A673 (cell line): Measurements from ENCODE around the gene TRIM43. TPM values are rescaled to one million over a fixed set of nuclear protein-coding genes. Genes with fewer than 3 reads are reported as not detected.

ENCODE experiments used
- BruUV-seq: library from RNA; stranded (reverse); fragments of 400-500 nt; replicated peaks from 2 replicates; lab custom pipeline; 2021; lab: Mats Ljungman, UMichigan
- CTCF ChIA-PET: fragments of 300-600 bp; sonication (Branson Sonifier 250); formaldehyde crosslinking; loops from one replicate; lab custom pipeline; 2022; ENCODE audit warnings: antibody characterized with exemption; lab: Charles Lee
- POLR2A ChIA-PET: fragments of 300-600 bp; sonication (Branson Sonifier 250); formaldehyde crosslinking; loops from one replicate; lab custom pipeline; 2022; ENCODE audit warnings: antibody characterized with exemption; ENCODE audit not compliant: low non-redundant PET; lab: Charles Lee
- DNase-seq: peaks from one replicate; pipeline ENCODE4 v3.0.0-alpha.2; 2015; ENCODE audit warnings: low spot score
- H3K27ac ChIP-seq: fragments of 200-600 bp; sonication (generic); 2 replicates; pipeline ENCODE4 v1.5.1; 2016; ENCODE audit warnings: mixed run types, low read depth, mild to moderate bottlenecking, mixed read lengths, antibody characterized with exemption, low read length; ENCODE audit not compliant: poor library complexity, severe bottlenecking
- H3K27me3 ChIP-seq: fragments of 200-600 bp; sonication (generic); replicated peaks from 2 replicates; pipeline ENCODE4 v1.6.1; 2017; ENCODE audit warnings: mixed run types, low read depth, mild to moderate bottlenecking, mixed read lengths, antibody characterized with exemption, low read length; ENCODE audit not compliant: insufficient read depth, poor library complexity
- H3K36me3 ChIP-seq: fragments of 200-600 bp; sonication (generic); 2 replicates; pipeline ENCODE4 v1.6.1; 2016; ENCODE audit warnings: mixed run types, mild to moderate bottlenecking, mixed read lengths, antibody characterized with exemption, low read length; ENCODE audit not compliant: insufficient read depth, poor library complexity, severe bottlenecking
- H3K4me1 ChIP-seq: fragments of 200-600 bp; sonication (generic); 2 replicates; pipeline ENCODE4 v1.6.1; 2017; ENCODE audit warnings: mixed run types, mild to moderate bottlenecking, mixed read lengths, antibody characterized with exemption, low read length; ENCODE audit not compliant: insufficient read depth, poor library complexity, severe bottlenecking
- H3K4me3 ChIP-seq: fragments of 200-600 bp; sonication (generic); 2 replicates; pipeline ENCODE4 v1.5.1; 2016; ENCODE audit warnings: low read depth, mixed run types, mild to moderate bottlenecking, mixed read lengths, low read length; ENCODE audit not compliant: poor library complexity, severe bottlenecking
- H3K9me3 ChIP-seq: fragments of 200-600 bp; sonication (generic); 2 replicates; pipeline ENCODE4 v1.6.1; 2016; ENCODE audit warnings: mixed run types, low read depth, mild to moderate bottlenecking, mixed read lengths, antibody characterized with exemption, low read length; ENCODE audit not compliant: poor library complexity, severe bottlenecking
- CTCF ChIP-seq: fragments of 300-800, 200-600 bp; sonication (generic); conservative IDR thresholded peaks from 2 replicates; pipeline ENCODE4 v1.5.1; 2017; ENCODE audit warnings: low read depth, mild to moderate bottlenecking, antibody characterized with exemption, low read length, moderate library complexity, mixed read lengths
- EZH2 ChIP-seq: fragments of 200-600 bp; sonication (generic); IDR thresholded peaks from 2 replicates; pipeline ENCODE4 v1.6.1; 2017; ENCODE audit warnings: borderline replicate concordance, low read depth, mild to moderate bottlenecking, mixed read lengths, antibody characterized with exemption, low read length; ENCODE audit not compliant: poor library complexity, severe bottlenecking
- intact Hi-C: fragments of 100-400 bp; cut with micrococcal nuclease; formaldehyde crosslinking; loops from one replicate; pipeline ENCODE4 v1.10.0; 2022; ENCODE audit not compliant: unreplicated experiment
- total RNA-seq: library from RNA; stranded (reverse); gene quantifications from 2 replicates; pipeline ENCODE4 v1.2.3, GENCODE V29; 2021

The TRIM43 gene
- total RNA-seq, 1 experiment from 2014 or later: not detected

GRCh38 chr2:95573866-95574265, 17.9 kb upstream of the TRIM43 start:
- ChIA-PET CTCF (no interaction called here), POLR2A (no interaction called here)
- Histone ChIP-seq H3K4me1 (no peaks in the 10 kb centered on the region), H3K36me3 (no peaks in the 10 kb centered on the region), H3K27ac (no peak overlapping the region), H3K9me3 (no peaks in the 10 kb centered on the region), H3K27me3 (peaks cover 24% of the 10 kb centered on the region), H3K4me3 (no peak overlapping the region)
- TF ChIP-seq EZH2 (no peak), CTCF (no peak)
- BruUV-seq: no TSS peak
- intact Hi-C loops: no loop called here
- DNase-seq: no peak

- no TSS peak for BruUV-seq
- DNase-seq: no peak
- Histone ChIP-seq H3K4me3 (no peak overlapping the region), H3K9me3 (no peaks in the 10 kb centered on the region), H3K4me1 (no peaks in the 10 kb centered on the region), H3K36me3 (no peaks in the 10 kb centered on the region), H3K27ac (no peak overlapping the region), H3K27me3 (peaks cover 24% of the 10 kb centered on the region)
- CTCF ChIA-PET: no interaction called here
- POLR2A ChIA-PET: no interaction called here
- intact Hi-C loops: no loop called here
- TF ChIP-seq EZH2 (no peak), CTCF (no peak)
These were observed 17.3 kb upstream of the TRIM43 start for GRCh38 chr2:95574506-95574905.

- no TSS peak for BruUV-seq
- POLR2A ChIA-PET: no interaction called here
- Histone ChIP-seq H3K36me3 (no peaks in the 10 kb centered on the region), H3K4me1 (no peaks in the 10 kb centered on the region), H3K27me3 (peaks cover 20% of the 10 kb centered on the region), H3K9me3 (no peaks in the 10 kb centered on the region), H3K4me3 (no peak overlapping the region), H3K27ac (no peak overlapping the region)
- DNase-seq: no peak
- intact Hi-C loops: no loop called here
- no peak for TF ChIP-seq EZH2
- no peak for TF ChIP-seq CTCF
- CTCF ChIA-PET: no interaction called here
These were observed 15.9 kb upstream of the TRIM43 start for GRCh38 chr2:95575857-95576256.
